ENCODE measurements around the gene FMNL2. TPM values are rescaled to one million over a fixed set of nuclear protein-coding genes. Genes with fewer than 3 reads are reported as not detected.

FMNL2 gene
- total RNA-seq, 1 experiment from 2014 or later, result 28.1 TPM

DNA sequence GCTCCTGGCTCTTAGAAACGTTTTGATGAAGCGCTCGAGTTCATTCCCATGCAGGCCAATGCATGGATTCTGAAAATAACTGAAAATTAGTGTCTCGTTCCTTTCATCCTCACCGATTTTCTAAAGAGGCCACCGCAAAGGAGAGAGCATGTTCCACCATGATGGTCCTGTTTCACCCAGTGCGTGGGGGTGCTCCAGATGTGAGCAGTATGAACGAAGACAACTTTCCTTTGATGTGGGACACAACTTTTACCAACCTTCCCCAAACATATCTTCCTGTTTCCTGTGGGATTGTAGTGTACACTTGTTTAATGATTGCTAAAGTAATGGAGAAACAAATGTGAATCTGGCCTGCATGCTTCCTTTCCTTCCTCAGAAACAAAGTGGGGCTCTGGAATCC is 267.8 kb downstream of the FMNL2 start:
- Histone ChIP-seq H3K9me3 (ENCODE audit: control insufficient read depth in 1 of 2, insufficient read depth in 1 of 2, low read depth in 1 of 2, low read length in 2 of 2) (no peaks in the 10 kb centered on the region), H3K27me3 (ENCODE audit: insufficient read depth, low read length) (no peaks in the 10 kb centered on the region), H2AFZ (ENCODE audit: low read depth, low read length, poor library complexity, severe bottlenecking) (no peak overlapping the region), H3K9me2 (ENCODE audit: insufficient read depth) (no peaks in the 10 kb centered on the region), H3K4me2 (ENCODE audit: low read length) (no peak overlapping the region), H3K36me3 (ENCODE audit: control insufficient read depth in 1 of 2, insufficient read depth in 2 of 2, low read length in 2 of 2) (no peaks in the 10 kb centered on the region), H3K79me2 (ENCODE audit: insufficient read depth, low read length) (no peaks in the 10 kb centered on the region), H3K4me1 (ENCODE audit: control insufficient read depth in 1 of 2, insufficient read depth in 2 of 2, low read length in 2 of 2) (peaks cover 0 to 14% of the 10 kb centered on the region in 2 experiments; a peak in 2 of 4 replicates), H3K4me3 (replicated peaks in 1 of 2; ENCODE audit: low read depth in 1 of 2, low read length in 2 of 2) (no peak overlapping the region), H3K9ac (ENCODE audit: low read length) (no peak overlapping the region), H3K27ac (ENCODE audit: low read depth, low read length) (no peak overlapping the region), H4K20me1 (ENCODE audit: insufficient read depth) (0 out of 2 replicates have a peak, but pooled peaks cover 5% of the 10 kb centered on the region)
- ChIA-PET RAD21 (ENCODE audit: low non-redundant PET in 1 of 2, low total read pairs in 2 of 2, uncharacterized antibody in 2 of 2, unreplicated experiment in 2 of 2) (no interaction called here), CTCF (no interaction called here), POLR2A (no interaction called here)
- DNase-seq (ENCODE audit: low read depth, low spot score) (no peak), ATAC-seq (no peak)
- intact Hi-C loops (cut with micrococcal nuclease), result no loop called here
- BruUV-seq (replicated peaks), result no TSS peak
- TF ChIP-seq TCF7L2 (IDR thresholded peaks at IDR 0.05; ENCODE audit: borderline replicate concordance, extremely low read depth, insufficient read depth, insufficient read length) (no peak), SRF (IDR thresholded peaks at IDR 0.05; ENCODE audit: low read depth) (no peak), POLR2AphosphoS5 (IDR thresholded peaks at IDR 0.05; ENCODE audit: low read depth, low read length) (no peak), YY1 (IDR thresholded peaks at IDR 0.05; ENCODE audit: extremely low read depth, insufficient replicate concordance, low read depth, low read length) (no peak), CEBPB (IDR thresholded peaks at IDR 0.05; ENCODE audit: low read depth) (no peak), JUND (IDR thresholded peaks at IDR 0.05) (no peak), ZFX (IDR thresholded peaks at IDR 0.05) (no peak), SP1 (IDR thresholded peaks at IDR 0.05; ENCODE audit: low read depth) (no peak), MAX (IDR thresholded peaks at IDR 0.05) (no peak), ELF1 (IDR thresholded peaks at IDR 0.05; ENCODE audit: borderline replicate concordance, low read depth) (no peak), FOSL1 (IDR thresholded peaks at IDR 0.05; ENCODE audit: low read depth) (no peak)
- TF ChIP-seq, protein P1, sequence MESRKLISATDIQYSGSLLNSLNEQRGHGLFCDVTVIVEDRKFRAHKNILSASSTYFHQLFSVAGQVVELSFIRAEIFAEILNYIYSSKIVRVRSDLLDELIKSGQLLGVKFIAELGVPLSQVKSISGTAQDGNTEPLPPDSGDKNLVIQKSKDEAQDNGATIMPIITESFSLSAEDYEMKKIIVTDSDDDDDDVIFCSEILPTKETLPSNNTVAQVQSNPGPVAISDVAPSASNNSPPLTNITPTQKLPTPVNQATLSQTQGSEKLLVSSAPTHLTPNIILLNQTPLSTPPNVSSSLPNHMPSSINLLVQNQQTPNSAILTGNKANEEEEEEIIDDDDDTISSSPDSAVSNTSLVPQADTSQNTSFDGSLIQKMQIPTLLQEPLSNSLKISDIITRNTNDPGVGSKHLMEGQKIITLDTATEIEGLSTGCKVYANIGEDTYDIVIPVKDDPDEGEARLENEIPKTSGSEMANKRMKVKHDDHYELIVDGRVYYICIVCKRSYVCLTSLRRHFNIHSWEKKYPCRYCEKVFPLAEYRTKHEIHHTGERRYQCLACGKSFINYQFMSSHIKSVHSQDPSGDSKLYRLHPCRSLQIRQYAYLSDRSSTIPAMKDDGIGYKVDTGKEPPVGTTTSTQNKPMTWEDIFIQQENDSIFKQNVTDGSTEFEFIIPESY (IDR thresholded peaks at IDR 0.05; ENCODE audit: extremely low read depth, insufficient replicate concordance, low read length), result no peak
- TF ChIP-seq, protein P2, sequence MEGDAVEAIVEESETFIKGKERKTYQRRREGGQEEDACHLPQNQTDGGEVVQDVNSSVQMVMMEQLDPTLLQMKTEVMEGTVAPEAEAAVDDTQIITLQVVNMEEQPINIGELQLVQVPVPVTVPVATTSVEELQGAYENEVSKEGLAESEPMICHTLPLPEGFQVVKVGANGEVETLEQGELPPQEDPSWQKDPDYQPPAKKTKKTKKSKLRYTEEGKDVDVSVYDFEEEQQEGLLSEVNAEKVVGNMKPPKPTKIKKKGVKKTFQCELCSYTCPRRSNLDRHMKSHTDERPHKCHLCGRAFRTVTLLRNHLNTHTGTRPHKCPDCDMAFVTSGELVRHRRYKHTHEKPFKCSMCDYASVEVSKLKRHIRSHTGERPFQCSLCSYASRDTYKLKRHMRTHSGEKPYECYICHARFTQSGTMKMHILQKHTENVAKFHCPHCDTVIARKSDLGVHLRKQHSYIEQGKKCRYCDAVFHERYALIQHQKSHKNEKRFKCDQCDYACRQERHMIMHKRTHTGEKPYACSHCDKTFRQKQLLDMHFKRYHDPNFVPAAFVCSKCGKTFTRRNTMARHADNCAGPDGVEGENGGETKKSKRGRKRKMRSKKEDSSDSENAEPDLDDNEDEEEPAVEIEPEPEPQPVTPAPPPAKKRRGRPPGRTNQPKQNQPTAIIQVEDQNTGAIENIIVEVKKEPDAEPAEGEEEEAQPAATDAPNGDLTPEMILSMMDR (IDR thresholded peaks at IDR 0.05 in 2 of 3, conservative IDR thresholded peaks at IDR 0.05 in 1 of 3; ENCODE audit: borderline replicate concordance in 1 of 3, insufficient read depth in 1 of 3, low read depth in 2 of 3, low read length in 2 of 3), result no peak

All from HCT116 (cell line).